GM23338 (cell line): ENCODE results near the gene GUCY1A1. TPM values are rescaled to one million over a fixed set of nuclear protein-coding genes. Genes with fewer than 3 reads are reported as not detected.

ENCODE experiments used
- ATAC-seq: fragments of 200-7000 bp; cut with Tn5 transposase; 3 replicates; pipeline ENCODE4 v1.9.1; 2020
- DNase-seq: peaks from one replicate; pipeline ENCODE4 v3.0.0-alpha.2; 2015; ENCODE audit warnings: low spot score
- H2AFZ ChIP-seq: fragments of 200-600 bp; sonication (generic); 2 replicates; pipeline ENCODE4 v1.8.0; 2016; ENCODE audit warnings: antibody characterized with exemption, mild to moderate bottlenecking, moderate library complexity
- H3F3A ChIP-seq: fragments of 200-600 bp; sonication (generic); replicated peaks from 2 replicates; pipeline ENCODE4 v1.8.0; 2017; ENCODE audit warnings: antibody characterized with exemption, mixed run types, low read depth
- H3K27ac ChIP-seq: fragments of 200-600 bp; sonication (generic); 2 replicates; pipeline ENCODE4 v1.6.1; 2016; ENCODE audit warnings: low read depth
- H3K27me3 ChIP-seq: fragments of 200-600 bp; sonication (generic); 2 replicates; pipeline ENCODE4 v1.8.0; 2016; ENCODE audit warnings: mild to moderate bottlenecking, mixed run types, moderate library complexity; ENCODE audit not compliant: insufficient read depth
- H3K36me3 ChIP-seq: fragments of 200-600 bp; sonication (generic); 2 replicates; pipeline ENCODE4 v1.8.0; 2016; ENCODE audit warnings: mild to moderate bottlenecking; ENCODE audit not compliant: insufficient read depth
- H3K4me1 ChIP-seq: fragments of 200-600 bp; sonication (generic); 2 replicates; pipeline ENCODE4 v1.8.0; 2016; ENCODE audit warnings: mild to moderate bottlenecking, moderate library complexity; ENCODE audit not compliant: insufficient read depth
- H3K4me2 ChIP-seq: fragments of 200-600 bp; sonication (generic); 2 replicates; pipeline ENCODE4 v1.7.1; 2017; ENCODE audit warnings: mixed run types
- H3K4me3 ChIP-seq: fragments of 200-600 bp; sonication (generic); 2 replicates; pipeline ENCODE4 v1.6.1; 2016; ENCODE audit warnings: mixed run types
- H3K79me2 ChIP-seq: fragments of 200-600 bp; sonication (generic); replicated peaks from 2 replicates; pipeline ENCODE4 v1.8.0; 2017; ENCODE audit warnings: mild to moderate bottlenecking; ENCODE audit not compliant: insufficient read depth
- H3K9me2 ChIP-seq: fragments of 200-600 bp; sonication (generic); 2 replicates; pipeline ENCODE4 v1.8.0; 2017; ENCODE audit not compliant: insufficient read depth
- H4K20me1 ChIP-seq: fragments of 200-600 bp; sonication (generic); replicated peaks from 2 replicates; pipeline ENCODE4 v1.8.0; 2017; ENCODE audit warnings: mild to moderate bottlenecking; ENCODE audit not compliant: insufficient read depth
- H3K27ac Mint-ChIP-seq: 2 replicates; pipeline ENCODE4 v1.8.0; 2020; ENCODE audit warnings: inconsistent platforms, mild to moderate bottlenecking, moderate library complexity, mixed read lengths
- H3K27me3 Mint-ChIP-seq: 3 replicates; pipeline ENCODE4 v1.8.0; 2022; ENCODE audit warnings: low read depth, mild to moderate bottlenecking, moderate library complexity, mixed read lengths, inconsistent platforms; ENCODE audit not compliant: insufficient read depth, poor library complexity
- H3K36me3 Mint-ChIP-seq: 3 replicates; pipeline ENCODE4 v1.8.0; 2021; ENCODE audit warnings: low read depth, mild to moderate bottlenecking, inconsistent platforms, moderate library complexity, mixed read lengths
- H3K4me1 Mint-ChIP-seq: 3 replicates; pipeline ENCODE4 v1.8.0; 2020; ENCODE audit warnings: mild to moderate bottlenecking, inconsistent platforms, mixed read lengths
- H3K4me3 Mint-ChIP-seq: 3 replicates; pipeline ENCODE4 v1.8.0; 2021; ENCODE audit warnings: moderate library complexity, mild to moderate bottlenecking, inconsistent platforms, mixed read lengths
- H3K9me3 Mint-ChIP-seq: 3 replicates; pipeline ENCODE4 v1.8.0; 2020; ENCODE audit warnings: moderate library complexity, mild to moderate bottlenecking, inconsistent platforms, mixed read lengths
- CREB1 ChIP-seq: fragments of 250-450 bp; sonication (Bioruptor Pico); IDR thresholded peaks from 2 replicates; pipeline ENCODE4 v1.5.0; 2020; ENCODE audit warnings: low read depth, mild to moderate bottlenecking, moderate library complexity
- ETS1 ChIP-seq: IDR thresholded peaks from 2 replicates; pipeline ENCODE4 v1.6.1; 2016; ENCODE audit warnings: antibody characterized with exemption
- EZH2 ChIP-seq: fragments of 200-600 bp; sonication (generic); IDR thresholded peaks from one replicate; pipeline ENCODE4 v1.8.0; 2017; ENCODE audit warnings: antibody characterized with exemption, mild to moderate bottlenecking, low read depth; ENCODE audit not compliant: unreplicated experiment
- EZH2phosphoT487 ChIP-seq: fragments of 200-600 bp; sonication (generic); IDR thresholded peaks from one replicate; pipeline ENCODE4 v1.8.1; 2018; ENCODE audit warnings: antibody characterized with exemption; ENCODE audit not compliant: unreplicated experiment
- JUNB ChIP-seq: IDR thresholded peaks from one replicate; pipeline ENCODE4 v1.6.1; 2016; ENCODE audit warnings: antibody characterized with exemption; ENCODE audit not compliant: unreplicated experiment
- NANOG ChIP-seq: IDR thresholded peaks from 2 replicates; pipeline ENCODE4 v1.6.1; 2016; ENCODE audit warnings: antibody characterized with exemption, borderline replicate concordance
- POLR2AphosphoS5 ChIP-seq: IDR thresholded peaks from 2 replicates; pipeline ENCODE4 v1.6.1; 2016; ENCODE audit warnings: antibody characterized with exemption, low read depth
- STAT1 ChIP-seq: IDR thresholded peaks from one replicate; pipeline ENCODE4 v1.6.1; 2016; ENCODE audit warnings: antibody characterized with exemption; ENCODE audit not compliant: unreplicated experiment
- ZNF114 ChIP-seq: fragments of 250-450 bp; sonication (Bioruptor Pico); IDR thresholded peaks from 2 replicates; pipeline ENCODE4 v1.5.0; 2020; ENCODE audit warnings: mild to moderate bottlenecking, moderate library complexity
- ZNF331 ChIP-seq: fragments of 250-450 bp; sonication (Bioruptor Pico); IDR thresholded peaks from 2 replicates; pipeline ENCODE4 v1.5.0; 2020; ENCODE audit warnings: low read depth, mild to moderate bottlenecking, moderate library complexity
- ZNF462 ChIP-seq: fragments of 250-450 bp; sonication (Bioruptor Pico); IDR thresholded peaks from 2 replicates; pipeline ENCODE4 v1.5.0; 2020; ENCODE audit warnings: mild to moderate bottlenecking, moderate library complexity
- polyA plus RNA-seq: library from polyadenylated mRNA; unstranded; fragments of >200 nt; fragmentation: Nextera tagmentation; extraction: Ambion mirVana; gene quantifications from 2 replicates; pipeline ENCODE4 v1.2.1, GENCODE V29; 2016
- total RNA-seq: library from RNA; depleted of rRNA; stranded (reverse); fragments of >200 nt; shearing (Covaris generic); gene quantifications from 2 replicates; pipeline ENCODE4 v1.2.3, GENCODE V29; 2014
- TF ChIP-seq, protein P1 (sequence below): IDR thresholded peaks from one replicate; pipeline ENCODE4 v1.6.1; 2018; ENCODE audit warnings: antibody characterized with exemption; ENCODE audit not compliant: unreplicated experiment
- TF ChIP-seq, protein P2 (sequence below), 2 experiments: fragments of 200-600 bp in 1 of 2; sonication (generic) in 1 of 2; conservative IDR thresholded peaks; 2 replicates each; pipeline versions ENCODE4 v1.5.1 to v1.6.1; 2016 to 2017; ENCODE audit warnings: antibody characterized with exemption in 2 of 2, low read depth in 2 of 2, mild to moderate bottlenecking in 2 of 2, moderate library complexity in 1 of 2

The GUCY1A1 gene
- total and polyA plus RNA-seq, 2 experiments from 2014 or later: not detected

DNA sequence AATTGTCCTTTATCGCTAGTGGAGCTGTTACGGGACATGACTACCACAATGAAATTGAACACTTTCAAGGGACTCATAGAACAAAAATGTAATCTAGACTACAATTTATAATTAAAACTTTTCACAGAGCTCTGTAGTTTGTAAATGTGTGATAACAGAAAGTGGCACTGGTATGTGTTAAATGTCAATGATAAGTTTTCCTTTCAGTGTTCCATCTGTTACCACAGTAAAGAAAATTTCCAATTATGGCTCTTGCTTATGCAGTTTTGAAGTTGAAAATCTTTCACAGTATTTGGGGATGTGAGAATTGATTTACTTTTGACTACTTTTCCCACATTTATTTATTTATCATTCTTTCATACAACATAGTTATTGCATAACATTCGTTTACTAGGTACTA, 40.1 kb upstream of the GUCY1A1 start:
- H4K20me1 ChIP-seq: no peaks in the 10 kb centered on the region
- no peak overlapping the region for H3K4me2 ChIP-seq

More for the DNA sequence above, 40.1 kb upstream of the GUCY1A1 start:
- H3K36me3 Mint-ChIP-seq: no peaks in the 10 kb centered on the region
- H3K4me1 ChIP-seq: no peaks in the 10 kb centered on the region
- H3K27me3 ChIP-seq: no peaks in the 10 kb centered on the region
- H3K36me3 ChIP-seq: no peaks in the 10 kb centered on the region
- H3K79me2 ChIP-seq: no peaks in the 10 kb centered on the region
- H3K4me3 Mint-ChIP-seq: no peak overlapping the region
- ATAC-seq: no peak
- H3K27me3 Mint-ChIP-seq: no peaks in the 10 kb centered on the region
- TF ChIP-seq JUNB (no peak), NANOG (no peak), ETS1 (no peak), ZNF462 (CRISPR knock-in tag) (no peak), CREB1 (CRISPR knock-in tag) (no peak), POLR2AphosphoS5 (no peak), ZNF114 (CRISPR knock-in tag) (no peak), EZH2 (no peak), ZNF331 (CRISPR knock-in tag) (no peak), EZH2phosphoT487 (no peak), STAT1 (no peak)
- TF ChIP-seq, protein P1, sequence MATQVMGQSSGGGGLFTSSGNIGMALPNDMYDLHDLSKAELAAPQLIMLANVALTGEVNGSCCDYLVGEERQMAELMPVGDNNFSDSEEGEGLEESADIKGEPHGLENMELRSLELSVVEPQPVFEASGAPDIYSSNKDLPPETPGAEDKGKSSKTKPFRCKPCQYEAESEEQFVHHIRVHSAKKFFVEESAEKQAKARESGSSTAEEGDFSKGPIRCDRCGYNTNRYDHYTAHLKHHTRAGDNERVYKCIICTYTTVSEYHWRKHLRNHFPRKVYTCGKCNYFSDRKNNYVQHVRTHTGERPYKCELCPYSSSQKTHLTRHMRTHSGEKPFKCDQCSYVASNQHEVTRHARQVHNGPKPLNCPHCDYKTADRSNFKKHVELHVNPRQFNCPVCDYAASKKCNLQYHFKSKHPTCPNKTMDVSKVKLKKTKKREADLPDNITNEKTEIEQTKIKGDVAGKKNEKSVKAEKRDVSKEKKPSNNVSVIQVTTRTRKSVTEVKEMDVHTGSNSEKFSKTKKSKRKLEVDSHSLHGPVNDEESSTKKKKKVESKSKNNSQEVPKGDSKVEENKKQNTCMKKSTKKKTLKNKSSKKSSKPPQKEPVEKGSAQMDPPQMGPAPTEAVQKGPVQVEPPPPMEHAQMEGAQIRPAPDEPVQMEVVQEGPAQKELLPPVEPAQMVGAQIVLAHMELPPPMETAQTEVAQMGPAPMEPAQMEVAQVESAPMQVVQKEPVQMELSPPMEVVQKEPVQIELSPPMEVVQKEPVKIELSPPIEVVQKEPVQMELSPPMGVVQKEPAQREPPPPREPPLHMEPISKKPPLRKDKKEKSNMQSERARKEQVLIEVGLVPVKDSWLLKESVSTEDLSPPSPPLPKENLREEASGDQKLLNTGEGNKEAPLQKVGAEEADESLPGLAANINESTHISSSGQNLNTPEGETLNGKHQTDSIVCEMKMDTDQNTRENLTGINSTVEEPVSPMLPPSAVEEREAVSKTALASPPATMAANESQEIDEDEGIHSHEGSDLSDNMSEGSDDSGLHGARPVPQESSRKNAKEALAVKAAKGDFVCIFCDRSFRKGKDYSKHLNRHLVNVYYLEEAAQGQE: no peak
- TF ChIP-seq, protein P2, sequence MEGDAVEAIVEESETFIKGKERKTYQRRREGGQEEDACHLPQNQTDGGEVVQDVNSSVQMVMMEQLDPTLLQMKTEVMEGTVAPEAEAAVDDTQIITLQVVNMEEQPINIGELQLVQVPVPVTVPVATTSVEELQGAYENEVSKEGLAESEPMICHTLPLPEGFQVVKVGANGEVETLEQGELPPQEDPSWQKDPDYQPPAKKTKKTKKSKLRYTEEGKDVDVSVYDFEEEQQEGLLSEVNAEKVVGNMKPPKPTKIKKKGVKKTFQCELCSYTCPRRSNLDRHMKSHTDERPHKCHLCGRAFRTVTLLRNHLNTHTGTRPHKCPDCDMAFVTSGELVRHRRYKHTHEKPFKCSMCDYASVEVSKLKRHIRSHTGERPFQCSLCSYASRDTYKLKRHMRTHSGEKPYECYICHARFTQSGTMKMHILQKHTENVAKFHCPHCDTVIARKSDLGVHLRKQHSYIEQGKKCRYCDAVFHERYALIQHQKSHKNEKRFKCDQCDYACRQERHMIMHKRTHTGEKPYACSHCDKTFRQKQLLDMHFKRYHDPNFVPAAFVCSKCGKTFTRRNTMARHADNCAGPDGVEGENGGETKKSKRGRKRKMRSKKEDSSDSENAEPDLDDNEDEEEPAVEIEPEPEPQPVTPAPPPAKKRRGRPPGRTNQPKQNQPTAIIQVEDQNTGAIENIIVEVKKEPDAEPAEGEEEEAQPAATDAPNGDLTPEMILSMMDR (conservative IDR thresholded peaks at IDR 0.05; ENCODE audit: low read depth in 2 of 2): no peak
- H3K27ac Mint-ChIP-seq: no peak overlapping the region
- no peaks in the 10 kb centered on the region for H3K4me1 Mint-ChIP-seq
- H3K27ac ChIP-seq: no peak overlapping the region
- H2AFZ ChIP-seq: no peak overlapping the region
- no peaks in the 10 kb centered on the region for H3K9me2 ChIP-seq
- no peaks in the 10 kb centered on the region for H3F3A ChIP-seq
- H3K9me3 Mint-ChIP-seq: no peaks in the 10 kb centered on the region
- H3K4me3 ChIP-seq: no peak overlapping the region
- DNase-seq: no peak
